Upper lobe of right lung (tissue), 1 donor: Measurements from ENCODE around the gene BAD. TPM values are rescaled to one million over a fixed set of nuclear protein-coding genes. Genes with fewer than 3 reads are reported as not detected.
A peak's percentile ranks its signal among the peaks of the same experiment; 100 is the strongest.

Experiments used
- ATAC-seq: fragments of 200-7000 bp; cut with Tn5 transposase; one replicate; pipeline ENCODE4 v1.9.1; 2020; ENCODE audit warnings: mild to moderate bottlenecking, moderate library complexity
- DNase-seq: peaks from one replicate; pipeline ENCODE4 v3.0.0-alpha.2; 2020
- H3K27ac ChIP-seq: fragments of 200-600 bp; one replicate; pipeline ENCODE4 v1.8.0; 2022
- H3K27me3 ChIP-seq: fragments of 200-600 bp; one replicate; pipeline ENCODE4 v1.8.0; 2022; ENCODE audit warnings: mild to moderate bottlenecking
- H3K36me3 ChIP-seq: fragments of 200-600 bp; one replicate; pipeline ENCODE4 v1.8.0; 2022
- H3K4me1 ChIP-seq: fragments of 200-600 bp; one replicate; pipeline ENCODE4 v1.8.0; 2022
- H3K4me3 ChIP-seq: fragments of 200-600 bp; one replicate; pipeline ENCODE4 v1.8.0; 2022; ENCODE audit warnings: mild to moderate bottlenecking
- H3K9me3 ChIP-seq: fragments of 200-600 bp; one replicate; pipeline ENCODE4 v1.8.0; 2022
- CTCF ChIP-seq: fragments of 200-600 bp; IDR thresholded peaks from one replicate; pipeline ENCODE4 v1.8.0; 2022; ENCODE audit warnings: antibody characterized with exemption
- intact Hi-C: fragments of 100-400 bp; cut with DNase I; formaldehyde crosslinking; loops from one replicate; pipeline ENCODE4 v1.11.0; 2022
- total RNA-seq: library from RNA; stranded (reverse); fragmentation: NEBNext Ultra II Directional; extraction: Animal tissue kit (Norgen Biotek cat#: 25700); gene quantifications from one replicate; pipeline ENCODE4 v1.2.1, GENCODE V29; 2021
- donor health status: DM: no; HTN: yes; CAD: no; lungs with severe emphysema.

Gene BAD
- total RNA-seq, 1 donor from 2014 or later: 58.9 TPM

- peaks cover 10% of the 10 kb centered on the region for H3K36me3 ChIP-seq
- H3K27ac ChIP-seq: peak within 1 kb of the TSS; percentile 95
- intact Hi-C loops: no loop called here
- peaks cover 27% of the 10 kb centered on the region for H3K4me1 ChIP-seq
- no peak for TF ChIP-seq CTCF
- no peaks in the 10 kb centered on the region for H3K27me3 ChIP-seq
- peak within 1 kb of the TSS; percentile 96 for H3K4me3 ChIP-seq
- peak; percentile 94 for DNase-seq
- no peaks in the 10 kb centered on the region for H3K9me3 ChIP-seq
- ATAC-seq: peak; percentile 80
These were observed 758 bp upstream of the BAD start, which contains the start of gene GPR137 for GRCh38 chr11:64284962-64285884. Gene GPR137, plus strand, starts transcription at chr11:64285848. Its CDS starts 677 bp downstream, at chr11:64286525.

- H3K4me3 ChIP-seq: peak overlapping the region; percentile 96
- ATAC-seq: no peak
These were observed 1.4 kb downstream of the BAD start for GRCh38 chr11:64283092-64283491.

GRCh38 chr11:64281957-64282770, 2.3 kb downstream of the BAD start:
- intact Hi-C loops: no loop called here
- Histone ChIP-seq H3K4me1 (peaks cover 27% of the 10 kb centered on the region), H3K27ac (no peak overlapping the region), H3K27me3 (no peaks in the 10 kb centered on the region), H3K36me3 (peaks cover 29% of the 10 kb centered on the region), H3K9me3 (no peaks in the 10 kb centered on the region), H3K4me3 (no peak overlapping the region)
- DNase-seq (no peak), ATAC-seq (no peak)
- TF ChIP-seq CTCF: no peak

More at GRCh38 chr11:64283092-64283491, 1.4 kb downstream of the BAD start:
- DNase-seq: no peak
- no peak for TF ChIP-seq CTCF
- intact Hi-C loops: no loop called here
- peaks cover 27% of the 10 kb centered on the region for H3K4me1 ChIP-seq
- H3K27me3 ChIP-seq: no peaks in the 10 kb centered on the region
- no peaks in the 10 kb centered on the region for H3K9me3 ChIP-seq
- peaks cover 19% of the 10 kb centered on the region for H3K36me3 ChIP-seq
- H3K27ac ChIP-seq: no peak overlapping the region

- Histone ChIP-seq H3K4me3 (no peak overlapping the region), H3K27ac (no peak overlapping the region), H3K27me3 (no peaks in the 10 kb centered on the region), H3K36me3 (peaks cover 38% of the 10 kb centered on the region), H3K9me3 (no peaks in the 10 kb centered on the region), H3K4me1 (peaks cover 16% of the 10 kb centered on the region)
- intact Hi-C loops: no loop called here
- TF ChIP-seq CTCF: no peak
- ATAC-seq (no peak), DNase-seq (no peak)
These were observed 5.8 kb downstream of the BAD start for GRCh38 chr11:64278576-64279190.

- DNase-seq (no peak), ATAC-seq (peak; percentile 63)
- Histone ChIP-seq H3K27ac (no peak overlapping the region), H3K9me3 (no peaks in the 10 kb centered on the region), H3K27me3 (no peaks in the 10 kb centered on the region), H3K36me3 (peaks cover 30% of the 10 kb centered on the region), H3K4me1 (peaks cover 11% of the 10 kb centered on the region), H3K4me3 (no peak overlapping the region)
- TF ChIP-seq CTCF: no peak
- intact Hi-C loops: no loop called here
These were observed 7.6 kb downstream of the BAD start for GRCh38 chr11:64276653-64277431.
